ENCODE measurements around the gene ABCD2. TPM values are rescaled to one million over a fixed set of nuclear protein-coding genes. Genes with fewer than 3 reads are reported as not detected.

ABCD2 gene
- total RNA-seq, 1 experiment from 2014 or later = not detected

GRCh38 chr12:39502726-39503125 is 116.9 kb downstream of the ABCD2 start (continued):
- no peak for TF ChIP-seq ZFX (IDR thresholded peaks at IDR 0.05)
- no peak for TF ChIP-seq SP1 (IDR thresholded peaks at IDR 0.05; ENCODE audit: low read depth)
- TF ChIP-seq EZH2phosphoT487 (IDR thresholded peaks at IDR 0.05; ENCODE audit: borderline replicate concordance) = no peak
- TF ChIP-seq YY1 (IDR thresholded peaks at IDR 0.05; ENCODE audit: extremely low read depth, insufficient replicate concordance, low read depth, low read length) = no peak
- no peak for TF ChIP-seq FOSL1 (IDR thresholded peaks at IDR 0.05; ENCODE audit: low read depth)
- no peak for TF ChIP-seq ZNF274 (IDR thresholded peaks at IDR 0.05; ENCODE audit: low read depth, low read length)
- TF ChIP-seq REST (IDR thresholded peaks at IDR 0.05; ENCODE audit: low read depth) = no peak

Other genes with a start within 250 kb of the ABCD2 start
- 29.1 TPM for gene KIF21A, start 176.7 kb downstream of the ABCD2 start, total RNA-seq (2021; ENCODE audit: unreplicated experiment)